GM21786 (cell line): ENCODE results near the gene SERPINB6.
"Not testable (repeated sequence)": the region's sequence is repeated elsewhere in the genome, so short reads cannot be mapped to it uniquely, and the experiment has no call there.

Experiments
- ATAC-seq: cut with Tn5 transposase; IDR thresholded peaks from one replicate; pipeline ENCODE4 v1.9.1; 2021; ENCODE audit not compliant: unreplicated experiment

Gene SERPINB6

GRCh38 chr6:2959909-2960719 is 11.3 kb downstream of the SERPINB6 start:
- no peak for ATAC-seq

GRCh38 chr6:2958776-2959175 is 12.6 kb downstream of the SERPINB6 start:
- ATAC-seq = no peak

- no peak for ATAC-seq
Measured at GRCh38 chr6:2958331-2958711, 13.0 kb downstream of the SERPINB6 start.

- no peak for ATAC-seq
Measured at GRCh38 chr6:2957696-2958330, 13.6 kb downstream of the SERPINB6 start.

- ATAC-seq = no peak
Measured at GRCh38 chr6:2956930-2957685, 14.3 kb downstream of the SERPINB6 start.

GRCh38 chr6:2953098-2953497 is 18.3 kb downstream of the SERPINB6 start:
- no peak for ATAC-seq

- no peak for ATAC-seq
Measured at GRCh38 chr6:2952557-2953095, 18.7 kb downstream of the SERPINB6 start.

GRCh38 chr6:2951728-2952127 is 19.6 kb downstream of the SERPINB6 start:
- no peak for ATAC-seq

- ATAC-seq = no peak
Measured at GRCh38 chr6:2950713-2951112, 20.7 kb downstream of the SERPINB6 start.

- ATAC-seq = no peak
Measured at GRCh38 chr6:2949536-2950083, 21.8 kb downstream of the SERPINB6 start.

GRCh38 chr6:2949121-2949520 is 22.2 kb downstream of the SERPINB6 start:
- ATAC-seq = no peak

GRCh38 chr6:2948228-2949025 is 22.9 kb downstream of the SERPINB6 start:
- no peak for ATAC-seq

- ATAC-seq = no peak
Measured at GRCh38 chr6:2947445-2947844, 23.9 kb downstream of the SERPINB6 start.

GRCh38 chr6:2945153-2945452 is 26.3 kb downstream of the SERPINB6 start:
- ATAC-seq = no peak

- no peak for ATAC-seq
Measured at GRCh38 chr6:2944405-2945152, 26.8 kb downstream of the SERPINB6 start.

GRCh38 chr6:2943564-2943955 is 27.8 kb downstream of the SERPINB6 start:
- ATAC-seq = no peak

- no peak for ATAC-seq
Measured at GRCh38 chr6:2942914-2943563, 28.3 kb downstream of the SERPINB6 start.

GRCh38 chr6:2942116-2942515 is 29.3 kb downstream of the SERPINB6 start:
- ATAC-seq = not testable (repeated sequence)

GRCh38 chr6:2940851-2941250 is 30.5 kb downstream of the SERPINB6 start:
- ATAC-seq = no peak
